ENCODE data around the gene OR11A1. TPM values are rescaled to one million over a fixed set of nuclear protein-coding genes. Genes with fewer than 3 reads are reported as not detected.

Gene OR11A1
- polyA plus RNA-seq, 1 donor (not counting 4 experiments of a cell fraction or from before 2014, with no cell fraction given) = not detected

GRCh38 chr6:29486577-29486976 lies 29.7 kb upstream of the OR11A1 start:
- dilution Hi-C loops (cut with MboI; ENCODE audit: extremely low pct_ligation_motif_present, low sequenced_read_pairs) = no loop called here
- DNase-seq (ENCODE audit: low read depth, low spot score) (no peak), FAIRE-seq (no peak)
- no peak overlapping the region for H2AFZ ChIP-seq (ENCODE audit: control insufficient read depth, low read length)
- H3K79me2 ChIP-seq (ENCODE audit: control insufficient read depth, insufficient read depth, low read length) = no peaks in the 10 kb centered on the region
- H3K9me3 ChIP-seq (ENCODE audit: control insufficient read depth, low read depth, low read length) = no peaks in the 10 kb centered on the region
- H3K27ac ChIP-seq (ENCODE audit: control insufficient read depth, insufficient read depth, low read length) = no peak overlapping the region
- no peaks in the 10 kb centered on the region for H3K4me1 ChIP-seq (ENCODE audit: control insufficient read depth, extremely low read depth, insufficient read depth, low read length)
- no peaks in the 10 kb centered on the region for H3K36me3 ChIP-seq (ENCODE audit: control insufficient read depth in 2 of 2, extremely low read depth in 1 of 2, insufficient read depth in 2 of 2, low read length in 2 of 2)
- no peak overlapping the region for H3K4me2 ChIP-seq (ENCODE audit: control insufficient read depth, extremely low read depth, insufficient read depth, low read depth, low read length)
- no peak overlapping the region for H3K9ac ChIP-seq (ENCODE audit: control insufficient read depth, extremely low read depth, insufficient read depth, low read length)
- TF ChIP-seq CTCF (optimal IDR thresholded peaks at IDR 0.05 in 1 of 3, IDR thresholded peaks at IDR 0.05 in 1 of 3, conservative IDR thresholded peaks at IDR 0.05 in 1 of 3; ENCODE audit: extremely low read depth in 1 of 3, insufficient read depth in 2 of 3, low read length in 3 of 3) (no peak), EZH2 (IDR thresholded peaks at IDR 0.05; ENCODE audit: low read length) (no peak)
- no peak overlapping the region for H3K4me3 ChIP-seq (ENCODE audit: control insufficient read depth in 2 of 3, extremely low read depth in 1 of 3, insufficient read depth in 2 of 3, low read depth in 1 of 3, low read length in 3 of 3)
- H3K9me1 ChIP-seq (ENCODE audit: control insufficient read depth, extremely low read depth, insufficient read depth, low read length) = no peaks in the 10 kb centered on the region
- H3K27me3 ChIP-seq (ENCODE audit: control insufficient read depth, extremely low read depth, insufficient read depth, low read length) = no peaks in the 10 kb centered on the region
- H4K20me1 ChIP-seq (ENCODE audit: control insufficient read depth, extremely low read depth, insufficient read depth, low read length) = no peaks in the 10 kb centered on the region

GRCh38 chr6:29483735-29484134 lies 26.9 kb upstream of the OR11A1 start:
- DNase-seq (ENCODE audit: low read depth, low spot score) = no peak
- peak; percentile 5 for FAIRE-seq
- no peaks in the 10 kb centered on the region for H3K9me1 ChIP-seq (ENCODE audit: control insufficient read depth, extremely low read depth, insufficient read depth, low read length)

More at GRCh38 chr6:29483735-29484134, 26.9 kb upstream of the OR11A1 start:
- Histone ChIP-seq H3K9me3 (ENCODE audit: control insufficient read depth, low read depth, low read length) (no peaks in the 10 kb centered on the region), H3K79me2 (ENCODE audit: control insufficient read depth, insufficient read depth, low read length) (no peaks in the 10 kb centered on the region), H3K4me2 (ENCODE audit: control insufficient read depth, extremely low read depth, insufficient read depth, low read depth, low read length) (no peak overlapping the region), H3K9ac (ENCODE audit: control insufficient read depth, extremely low read depth, insufficient read depth, low read length) (no peak overlapping the region), H3K27ac (ENCODE audit: control insufficient read depth, insufficient read depth, low read length) (no peak overlapping the region), H3K36me3 (ENCODE audit: control insufficient read depth in 2 of 2, extremely low read depth in 1 of 2, insufficient read depth in 2 of 2, low read length in 2 of 2) (no peaks in the 10 kb centered on the region), H3K27me3 (ENCODE audit: control insufficient read depth, extremely low read depth, insufficient read depth, low read length) (no peaks in the 10 kb centered on the region), H3K4me3 (ENCODE audit: control insufficient read depth in 2 of 3, extremely low read depth in 1 of 3, insufficient read depth in 2 of 3, low read depth in 1 of 3, low read length in 3 of 3) (no peak overlapping the region), H3K4me1 (ENCODE audit: control insufficient read depth, extremely low read depth, insufficient read depth, low read length) (no peaks in the 10 kb centered on the region), H2AFZ (ENCODE audit: control insufficient read depth, low read length) (no peak overlapping the region), H4K20me1 (ENCODE audit: control insufficient read depth, extremely low read depth, insufficient read depth, low read length) (no peaks in the 10 kb centered on the region)
- TF ChIP-seq CTCF (optimal IDR thresholded peaks at IDR 0.05 in 1 of 3, IDR thresholded peaks at IDR 0.05 in 1 of 3, conservative IDR thresholded peaks at IDR 0.05 in 1 of 3; ENCODE audit: extremely low read depth in 1 of 3, insufficient read depth in 2 of 3, low read length in 3 of 3) (no peak), EZH2 (IDR thresholded peaks at IDR 0.05; ENCODE audit: low read length) (no peak)
- dilution Hi-C loops (cut with MboI; ENCODE audit: extremely low pct_ligation_motif_present, low sequenced_read_pairs) = no loop called here

All from keratinocyte (primary cell).